ENCODE data around the gene GTF2A1. TPM values are rescaled to one million over a fixed set of nuclear protein-coding genes. Genes with fewer than 3 reads are reported as not detected.
A peak's percentile ranks its signal among the peaks of the same experiment; 100 is the strongest.
"Not testable (repeated sequence)": the region's sequence is repeated elsewhere in the genome, so short reads cannot be mapped to it uniquely, and the experiment has no call there.

The GTF2A1 gene
- total RNA-seq, 1 donor from 2014 or later, result 63.1 TPM

DNA sequence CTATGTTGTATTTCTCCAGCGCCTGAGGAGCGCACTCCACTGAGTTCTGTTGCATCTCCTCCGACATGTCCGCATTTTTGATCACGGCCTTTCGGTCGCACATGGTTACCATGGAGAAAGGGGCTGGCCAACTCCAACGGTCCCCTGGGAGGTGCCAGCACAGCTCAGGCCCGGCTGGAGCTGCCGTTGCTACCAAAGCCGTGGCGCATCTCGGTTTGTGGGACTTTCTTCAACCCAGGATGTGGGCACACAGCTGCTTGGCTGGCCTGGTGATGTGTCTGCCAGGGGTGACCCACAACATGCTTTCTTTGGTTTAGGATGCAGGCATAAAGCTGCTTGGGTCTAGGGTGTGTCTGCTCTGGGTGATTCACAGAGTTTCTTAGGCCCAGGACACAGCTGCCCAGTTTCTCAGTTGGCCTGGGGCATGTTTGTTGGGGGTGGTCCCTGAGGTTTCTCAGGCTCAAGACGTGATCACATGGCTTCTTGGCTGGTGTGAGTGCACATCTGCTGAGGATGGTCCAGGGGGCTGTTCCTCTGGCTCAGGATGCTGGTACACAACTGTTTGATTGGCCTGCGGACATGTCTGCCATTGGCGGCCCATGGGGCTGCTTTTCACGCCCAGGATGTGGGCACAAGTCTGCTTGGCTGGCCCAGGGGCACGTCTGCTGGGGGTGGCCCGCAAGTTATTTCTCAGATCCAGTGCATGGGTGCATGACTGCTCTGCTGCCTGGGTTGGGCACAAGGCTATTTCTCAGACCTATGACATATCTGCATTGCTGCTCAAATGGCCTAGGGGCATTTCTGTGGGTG is 25.9 kb upstream of the GTF2A1 start:
- Histone ChIP-seq H3K27me3 (no peaks in the 10 kb centered on the region), H2AFZ (replicated peaks) (no peak overlapping the region), H3K27ac (no peak overlapping the region), H3K4me3 (no peak overlapping the region), H3K36me3 (peaks cover 6% of the 10 kb centered on the region), H3K79me2 (ENCODE audit: low read depth) (no peaks in the 10 kb centered on the region), H3F3A (ENCODE audit: low read depth) (no peaks in the 10 kb centered on the region), H3K4me2 (no peak overlapping the region), H4K20me1 (ENCODE audit: low read depth) (no peaks in the 10 kb centered on the region), H3K4me1 (no peaks in the 10 kb centered on the region), H3K9ac (no peak overlapping the region), H3K9me3 (ENCODE audit: low read depth) (peaks cover 8% of the 10 kb centered on the region)
- DNase-seq (ENCODE audit: low spot score), result no peak
- peaks cover 5% of the 10 kb centered on the region for H3K27me3 Mint-ChIP-seq (ENCODE audit: insufficient read depth, low read depth)
- no peaks in the 10 kb centered on the region for H3K4me1 Mint-ChIP-seq
- H3K27ac Mint-ChIP-seq, result no peak overlapping the region
- H3K36me3 Mint-ChIP-seq, result peaks cover 6% of the 10 kb centered on the region
- peak overlapping the region; percentile 25 for H3K4me3 Mint-ChIP-seq
- TF ChIP-seq EZH2 (IDR thresholded peaks at IDR 0.05) (no peak), EZH2phosphoT487 (IDR thresholded peaks at IDR 0.05) (no peak), CTCF (IDR thresholded peaks at IDR 0.05) (no peak)
- peaks cover 25% of the 10 kb centered on the region for H3K9me3 Mint-ChIP-seq

DNA sequence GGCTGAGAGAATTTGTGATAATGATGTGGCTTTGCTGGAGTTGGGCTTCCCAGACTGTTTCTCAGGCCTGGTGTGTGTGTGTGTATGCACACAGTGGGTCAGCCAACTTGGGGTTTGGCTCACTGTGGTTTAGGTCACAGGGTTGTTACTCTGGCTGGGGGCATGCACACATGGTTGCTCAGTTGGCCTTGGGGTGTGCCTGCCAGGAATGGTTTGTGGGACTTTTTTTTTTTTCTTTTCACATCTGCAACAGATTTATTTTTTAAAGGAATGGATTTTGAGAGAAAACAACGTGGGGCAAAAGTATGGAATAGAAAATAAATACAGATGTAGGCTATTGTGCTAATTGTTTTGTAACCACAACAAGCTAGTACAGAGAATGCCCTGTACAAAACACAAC is 25.0 kb upstream of the GTF2A1 start:
- Histone ChIP-seq H3K79me2 (ENCODE audit: low read depth) (no peaks in the 10 kb centered on the region), H3K4me3 (no peak overlapping the region), H3K27me3 (no peaks in the 10 kb centered on the region), H3K9ac (no peak overlapping the region), H3K27ac (no peak overlapping the region), H3K4me1 (no peaks in the 10 kb centered on the region), H2AFZ (replicated peaks) (no peak overlapping the region), H3F3A (ENCODE audit: low read depth) (no peaks in the 10 kb centered on the region), H3K9me3 (ENCODE audit: low read depth) (peaks cover 8% of the 10 kb centered on the region), H3K4me2 (no peak overlapping the region), H4K20me1 (ENCODE audit: low read depth) (no peaks in the 10 kb centered on the region), H3K36me3 (peaks cover 6% of the 10 kb centered on the region)
- peaks cover 25% of the 10 kb centered on the region for H3K9me3 Mint-ChIP-seq
- TF ChIP-seq CTCF (IDR thresholded peaks at IDR 0.05) (no peak), EZH2 (IDR thresholded peaks at IDR 0.05) (no peak), EZH2phosphoT487 (IDR thresholded peaks at IDR 0.05) (no peak)
- no peak overlapping the region for H3K4me3 Mint-ChIP-seq
- H3K36me3 Mint-ChIP-seq, result peaks cover 6% of the 10 kb centered on the region
- no peak for DNase-seq (ENCODE audit: low spot score)
- peaks cover 5% of the 10 kb centered on the region for H3K27me3 Mint-ChIP-seq (ENCODE audit: insufficient read depth, low read depth)
- H3K27ac Mint-ChIP-seq, result no peak overlapping the region
- H3K4me1 Mint-ChIP-seq, result no peaks in the 10 kb centered on the region

- H3K27ac Mint-ChIP-seq; H3K4me1 Mint-ChIP-seq; H3K36me3 Mint-ChIP-seq; DNase-seq (ENCODE audit: low spot score); H3K4me2 ChIP-seq; H3K79me2 ChIP-seq (ENCODE audit: low read depth); H3K9ac ChIP-seq; H2AFZ ChIP-seq (replicated peaks); H3K9me3 ChIP-seq (ENCODE audit: low read depth); H3K27me3 ChIP-seq; H4K20me1 ChIP-seq (ENCODE audit: low read depth); H3K27ac ChIP-seq; H3K4me1 ChIP-seq; H3K27me3 Mint-ChIP-seq (ENCODE audit: insufficient read depth, low read depth); H3K36me3 ChIP-seq; H3K4me3 ChIP-seq; H3K4me3 Mint-ChIP-seq; H3F3A ChIP-seq (ENCODE audit: low read depth): not testable (repeated sequence)
- peaks cover 29% of the 10 kb centered on the region for H3K9me3 Mint-ChIP-seq
Observed at GRCh38 chr14:81244431-81244830, 23.7 kb upstream of the GTF2A1 start.

DNA sequence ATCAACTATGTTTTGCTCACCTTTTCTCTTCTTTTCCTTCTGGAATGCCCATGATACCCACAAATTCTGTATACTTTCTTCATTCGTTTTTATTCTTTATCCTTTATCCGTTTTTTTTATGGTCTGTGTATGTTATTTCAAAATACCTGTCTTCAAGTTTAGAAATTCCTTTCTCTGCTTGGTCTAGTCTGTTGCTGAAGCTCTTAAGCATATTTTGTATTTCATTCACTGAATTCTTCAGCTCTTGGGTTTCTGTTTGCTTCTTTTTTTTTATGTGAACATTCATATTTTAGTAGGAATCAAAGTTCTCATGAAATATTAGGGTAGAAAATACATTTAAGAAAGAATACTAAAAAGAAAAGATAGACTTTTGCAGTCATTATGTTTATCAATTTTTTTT is 22.7 kb upstream of the GTF2A1 start:
- Mint-ChIP-seq H3K4me1 (no peaks in the 10 kb centered on the region), H3K27me3 (ENCODE audit: insufficient read depth, low read depth) (peaks cover 5% of the 10 kb centered on the region), H3K36me3 (peaks cover 6% of the 10 kb centered on the region), H3K27ac (no peak overlapping the region), H3K4me3 (no peak overlapping the region), H3K9me3 (peaks cover 29% of the 10 kb centered on the region)
- Histone ChIP-seq H3F3A (ENCODE audit: low read depth) (no peaks in the 10 kb centered on the region), H3K4me3 (no peak overlapping the region), H3K27me3 (no peaks in the 10 kb centered on the region), H3K4me1 (no peaks in the 10 kb centered on the region), H3K9ac (no peak overlapping the region), H4K20me1 (ENCODE audit: low read depth) (no peaks in the 10 kb centered on the region), H3K36me3 (peaks cover 6% of the 10 kb centered on the region), H3K4me2 (no peak overlapping the region), H3K79me2 (ENCODE audit: low read depth) (no peaks in the 10 kb centered on the region), H3K27ac (no peak overlapping the region), H2AFZ (replicated peaks) (no peak overlapping the region), H3K9me3 (ENCODE audit: low read depth) (peaks cover 8% of the 10 kb centered on the region)
- TF ChIP-seq EZH2 (IDR thresholded peaks at IDR 0.05), result no peak
- no peak for TF ChIP-seq EZH2phosphoT487 (IDR thresholded peaks at IDR 0.05)
- no peak for TF ChIP-seq CTCF (IDR thresholded peaks at IDR 0.05)
- no peak for DNase-seq (ENCODE audit: low spot score)

DNA sequence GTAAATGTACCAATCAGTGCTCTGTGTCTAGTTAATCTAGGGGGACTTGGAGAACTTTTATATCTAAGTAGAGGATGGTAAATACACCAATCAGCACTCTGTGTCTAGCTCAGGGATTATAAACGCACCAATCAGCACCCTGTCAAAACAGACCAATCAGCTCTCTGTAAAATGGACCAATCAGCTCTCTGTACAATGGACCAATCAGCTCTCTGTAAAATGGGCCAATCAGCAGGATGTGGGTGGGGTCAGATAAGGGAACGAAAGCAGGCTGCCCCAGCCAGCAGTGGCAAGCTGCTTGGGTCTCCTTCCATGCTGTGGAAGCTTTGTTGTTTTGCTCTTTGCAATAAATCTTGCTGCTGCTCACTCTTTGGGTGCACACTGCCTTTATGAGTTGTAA is 16.1 kb upstream of the GTF2A1 start:
- not testable (repeated sequence) for H2AFZ ChIP-seq (replicated peaks); H3F3A ChIP-seq (ENCODE audit: low read depth); H3K4me2 ChIP-seq; H3K79me2 ChIP-seq (ENCODE audit: low read depth); H3K27me3 Mint-ChIP-seq (ENCODE audit: insufficient read depth, low read depth); H3K9me3 ChIP-seq (ENCODE audit: low read depth); H3K4me3 ChIP-seq; H3K27ac ChIP-seq; DNase-seq (ENCODE audit: low spot score); H3K27ac Mint-ChIP-seq; H3K36me3 Mint-ChIP-seq; H3K9ac ChIP-seq; H3K4me1 Mint-ChIP-seq; H3K36me3 ChIP-seq; H3K27me3 ChIP-seq; H4K20me1 ChIP-seq (ENCODE audit: low read depth); H3K4me3 Mint-ChIP-seq; H3K9me3 Mint-ChIP-seq
- H3K4me1 ChIP-seq, result peaks cover 18% of the 10 kb centered on the region

Measured in neural progenitor cell (in vitro differentiated cells).